NB4 (cell line): ENCODE results near the gene APCDD1L.
"Not testable (repeated sequence)": the region's sequence is repeated elsewhere in the genome, so short reads cannot be mapped to it uniquely, and the experiment has no call there.

Experiments
- TF ChIP-seq, protein P1 (sequence below): IDR thresholded peaks from one replicate; pipeline ENCODE4 v1.5.1; 2012; ENCODE audit warnings: low read depth, low read length
- TF ChIP-seq, protein P2 (sequence below): IDR thresholded peaks from 2 replicates; pipeline ENCODE4 v1.6.1; 2011; ENCODE audit warnings: low read depth, low read length

DNA sequence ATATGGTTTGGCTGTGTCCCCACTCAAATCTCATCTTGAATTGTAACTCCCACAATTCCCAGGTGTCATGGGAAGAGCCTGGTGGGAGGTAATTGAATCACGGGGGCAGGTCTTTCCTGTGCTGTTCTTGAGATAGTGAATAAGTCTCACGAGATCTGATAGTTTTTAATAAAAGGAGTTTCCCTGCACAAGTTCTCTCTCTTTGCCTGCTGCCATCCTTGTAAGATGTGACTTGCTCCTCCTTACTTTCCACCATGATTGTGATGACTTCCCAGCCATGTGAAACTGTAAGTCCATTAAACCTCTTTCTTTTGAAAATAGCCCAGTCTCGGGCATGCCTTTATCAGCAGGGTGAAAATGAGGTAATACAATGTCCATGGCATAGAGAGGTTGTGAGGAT is 8.2 kb downstream of the APCDD1L start:
- TF ChIP-seq, protein P1, sequence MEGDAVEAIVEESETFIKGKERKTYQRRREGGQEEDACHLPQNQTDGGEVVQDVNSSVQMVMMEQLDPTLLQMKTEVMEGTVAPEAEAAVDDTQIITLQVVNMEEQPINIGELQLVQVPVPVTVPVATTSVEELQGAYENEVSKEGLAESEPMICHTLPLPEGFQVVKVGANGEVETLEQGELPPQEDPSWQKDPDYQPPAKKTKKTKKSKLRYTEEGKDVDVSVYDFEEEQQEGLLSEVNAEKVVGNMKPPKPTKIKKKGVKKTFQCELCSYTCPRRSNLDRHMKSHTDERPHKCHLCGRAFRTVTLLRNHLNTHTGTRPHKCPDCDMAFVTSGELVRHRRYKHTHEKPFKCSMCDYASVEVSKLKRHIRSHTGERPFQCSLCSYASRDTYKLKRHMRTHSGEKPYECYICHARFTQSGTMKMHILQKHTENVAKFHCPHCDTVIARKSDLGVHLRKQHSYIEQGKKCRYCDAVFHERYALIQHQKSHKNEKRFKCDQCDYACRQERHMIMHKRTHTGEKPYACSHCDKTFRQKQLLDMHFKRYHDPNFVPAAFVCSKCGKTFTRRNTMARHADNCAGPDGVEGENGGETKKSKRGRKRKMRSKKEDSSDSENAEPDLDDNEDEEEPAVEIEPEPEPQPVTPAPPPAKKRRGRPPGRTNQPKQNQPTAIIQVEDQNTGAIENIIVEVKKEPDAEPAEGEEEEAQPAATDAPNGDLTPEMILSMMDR = not testable (repeated sequence)
- TF ChIP-seq, protein P2, sequence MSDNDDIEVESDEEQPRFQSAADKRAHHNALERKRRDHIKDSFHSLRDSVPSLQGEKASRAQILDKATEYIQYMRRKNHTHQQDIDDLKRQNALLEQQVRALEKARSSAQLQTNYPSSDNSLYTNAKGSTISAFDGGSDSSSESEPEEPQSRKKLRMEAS = not testable (repeated sequence)
